IMR-90 (cell line): Measurements from ENCODE around the gene OR56A4. TPM values are rescaled to one million over a fixed set of nuclear protein-coding genes. Genes with fewer than 3 reads are reported as not detected.
"Not testable (repeated sequence)": the region's sequence is repeated elsewhere in the genome, so short reads cannot be mapped to it uniquely, and the experiment has no call there.

Experiments
- ATAC-seq: fragments of 200-7000 bp; cut with Tn5 transposase; 2 replicates; pipeline ENCODE4 v1.9.1; 2020; ENCODE audit warnings: low read depth, mild to moderate bottlenecking, moderate library complexity
- BruUV-seq: library from RNA; stranded (reverse); fragments of 400-500 nt; replicated peaks from 2 replicates; lab custom pipeline; 2021; lab: Mats Ljungman, UMichigan
- CTCF ChIA-PET: fragments of 300-600 bp; formaldehyde crosslinking; extraction: SDS; loops from one replicate; lab custom pipeline; 2021; ENCODE audit warnings: antibody characterized with exemption; lab: Yijun Ruan, JAX
- POLR2A ChIA-PET: fragments of 300-600 bp; sonication (Branson Sonifier 250); formaldehyde crosslinking; loops from one replicate; lab custom pipeline; 2022; ENCODE audit warnings: antibody characterized with exemption; ENCODE audit not compliant: unreplicated experiment; lab: Charles Lee
- DNase-seq: peaks from one replicate; pipeline ENCODE4 v3.0.0; 2013
- H2AFZ ChIP-seq: replicated peaks from 2 replicates; pipeline ENCODE3; 2013; ENCODE audit warnings: low read length, mild to moderate bottlenecking; ENCODE audit not compliant: poor library complexity
- H2AK5ac ChIP-seq: 2 replicates; pipeline ENCODE4 v1.6.1; 2013; ENCODE audit warnings: low read depth, low read length, inconsistent platforms
- H2AK9ac ChIP-seq: replicated peaks from 2 replicates; pipeline ENCODE3; 2013; ENCODE audit warnings: mild to moderate bottlenecking, low read depth, low read length, moderate library complexity; ENCODE audit not compliant: poor library complexity
- H2BK120ac ChIP-seq: 2 replicates; pipeline ENCODE4 v1.6.1; 2013; ENCODE audit warnings: low read depth, low read length, inconsistent platforms
- H2BK15ac ChIP-seq: 3 replicates; pipeline ENCODE4 v1.6.1; 2013; ENCODE audit warnings: low read depth, low read length, inconsistent platforms
- H2BK20ac ChIP-seq: 2 replicates; pipeline ENCODE4 v1.6.1; 2013; ENCODE audit warnings: low read depth, mild to moderate bottlenecking, inconsistent platforms, low read length, moderate library complexity
- H2BK5ac ChIP-seq: 2 replicates; pipeline ENCODE4 v1.6.1; 2013; ENCODE audit warnings: mild to moderate bottlenecking, low read depth, low read length, inconsistent platforms; ENCODE audit not compliant: poor library complexity, severe bottlenecking
- H3K14ac ChIP-seq: replicated peaks from 2 replicates; pipeline ENCODE4 v1.6.1; 2013; ENCODE audit warnings: low read depth, low read length, inconsistent platforms
- H3K18ac ChIP-seq: 2 replicates; pipeline ENCODE4 v1.6.1; 2013; ENCODE audit warnings: low read depth, low read length, control low read depth
- H3K23ac ChIP-seq: 2 replicates; pipeline ENCODE4 v1.6.1; 2013; ENCODE audit warnings: low read depth, low read length, inconsistent platforms
- H3K27ac ChIP-seq: 2 replicates; pipeline ENCODE4 v1.5.1; 2013; ENCODE audit warnings: mild to moderate bottlenecking, control low read depth, low read length; ENCODE audit not compliant: insufficient read depth
- H3K27me3 ChIP-seq: 2 replicates; pipeline ENCODE4 v1.6.1; 2013; ENCODE audit warnings: low read length; ENCODE audit not compliant: control insufficient read depth, insufficient read depth
- H3K36me3 ChIP-seq: 2 replicates; pipeline ENCODE4 v1.6.1; 2013; ENCODE audit warnings: low read length, mixed read lengths; ENCODE audit not compliant: control insufficient read depth, insufficient read depth
- H3K4ac ChIP-seq: 2 replicates; pipeline ENCODE4 v1.6.1; 2013; ENCODE audit warnings: low read depth, low read length, inconsistent platforms
- H3K4me1 ChIP-seq: 2 replicates; pipeline ENCODE4 v1.6.1; 2013; ENCODE audit warnings: low read length, mixed read lengths; ENCODE audit not compliant: control insufficient read depth, insufficient read depth
- H3K4me2 ChIP-seq: 2 replicates; pipeline ENCODE4 v1.6.1; 2013; ENCODE audit warnings: low read depth, mild to moderate bottlenecking, control low read depth, low read length, moderate library complexity
- H3K4me3 ChIP-seq: 2 replicates; pipeline ENCODE4 v1.5.1; 2013; ENCODE audit warnings: low read depth, mild to moderate bottlenecking, control low read depth, low read length, moderate library complexity; ENCODE audit not compliant: insufficient read depth
- H3K56ac ChIP-seq: 2 replicates; pipeline ENCODE4 v1.6.1; 2013; ENCODE audit warnings: low read length, inconsistent platforms; ENCODE audit not compliant: insufficient read depth; ENCODE audit errors: extremely low read depth
- H3K79me1 ChIP-seq, 2 experiments: 2 replicates each; pipeline ENCODE4 v1.6.1; 2013; ENCODE audit warnings: low read length in 2 of 2, inconsistent platforms in 1 of 2, low read depth in 1 of 2
- H3K9ac ChIP-seq: 2 replicates; pipeline ENCODE4 v1.6.1; 2013; ENCODE audit warnings: low read depth, low read length, control low read depth
- H3K9me1 ChIP-seq: 2 replicates; pipeline ENCODE4 v1.6.1; 2013; ENCODE audit warnings: low read length, inconsistent platforms; ENCODE audit not compliant: insufficient read depth
- H3K9me3 ChIP-seq: 2 replicates; pipeline ENCODE4 v1.6.1; 2013; ENCODE audit warnings: low read length; ENCODE audit not compliant: control insufficient read depth, insufficient read depth
- H4K20me1 ChIP-seq: 2 replicates; pipeline ENCODE4 v1.6.1; 2013; ENCODE audit warnings: low read length, inconsistent platforms; ENCODE audit not compliant: insufficient read depth
- H4K5ac ChIP-seq: 2 replicates; pipeline ENCODE4 v1.6.1; 2013; ENCODE audit warnings: mild to moderate bottlenecking, low read depth, low read length, control low read depth
- H4K8ac ChIP-seq, 2 experiments: 2 replicates each; pipeline ENCODE4 v1.6.1; 2013; ENCODE audit warnings: low read depth in 2 of 2, low read length in 2 of 2, control low read depth in 1 of 2, inconsistent platforms in 1 of 2
- H4K91ac ChIP-seq: 2 replicates; pipeline ENCODE4 v1.6.1; 2013; ENCODE audit warnings: low read depth, low read length, inconsistent platforms; ENCODE audit not compliant: insufficient read depth
- MAFK ChIP-seq: IDR thresholded peaks from 2 replicates; pipeline ENCODE4 v1.6.1; 2012; ENCODE audit warnings: low read depth, low read length, improper control_type of control experiment
- MAZ ChIP-seq: IDR thresholded peaks from 2 replicates; pipeline ENCODE4 v1.6.1; 2012; ENCODE audit warnings: low read depth, mild to moderate bottlenecking, low read length, improper control_type of control experiment, moderate library complexity, borderline replicate concordance
- WGBS, 2 experiments: methylation state at CpG; one replicate each; pipeline versions ENCODE4 v1.1.5 to v1.1.7; 2013; ENCODE audit warnings: missing lambda C conversion rate in 2 of 2; ENCODE audit not compliant: insufficient read length in 1 of 2; ENCODE audit errors: extremely low coverage in 2 of 2; 5-methylcytosine and 5-hydroxymethylcytosine counted together
- dilution Hi-C: fragments of 300-500 bp; cut with HindIII; formaldehyde crosslinking; loops from one replicate; pipeline ENCODE4 v1.14.3; 2018; ENCODE audit warnings: low sequenced_read_pairs; ENCODE audit not compliant: unreplicated experiment
- in situ Hi-C: fragments of 300-500 bp; cut with MboI; formaldehyde crosslinking; loops from 3 replicates; pipeline ENCODE4 v1.14.3; 2019; ENCODE audit warnings: low sequenced_read_pairs, inconsistent platforms, mixed read lengths
- intact Hi-C: fragments of 100-400 bp; cut with micrococcal nuclease; formaldehyde crosslinking; loops from 2 replicates; pipeline ENCODE4 v1.10.0; 2022
- polyA plus RNA-seq, 3 experiments: library from polyadenylated mRNA; depleted of rRNA; stranded (reverse); fragments of >200 nt; gene quantifications; 2 replicates each; pipeline ENCODE4 v1.2.3, GENCODE V29; 2012; ENCODE audit warnings: low replicate concordance in 1 of 3
- total RNA-seq: library from RNA; depleted of rRNA; stranded (reverse); fragments of >200 nt; gene quantifications from 2 replicates; pipeline ENCODE4 v1.2.3, GENCODE V29; 2012

Gene OR56A4
- total and polyA plus RNA-seq, 2 of the 4 experiments (the other 2 are of a cell fraction), result not detected

DNA sequence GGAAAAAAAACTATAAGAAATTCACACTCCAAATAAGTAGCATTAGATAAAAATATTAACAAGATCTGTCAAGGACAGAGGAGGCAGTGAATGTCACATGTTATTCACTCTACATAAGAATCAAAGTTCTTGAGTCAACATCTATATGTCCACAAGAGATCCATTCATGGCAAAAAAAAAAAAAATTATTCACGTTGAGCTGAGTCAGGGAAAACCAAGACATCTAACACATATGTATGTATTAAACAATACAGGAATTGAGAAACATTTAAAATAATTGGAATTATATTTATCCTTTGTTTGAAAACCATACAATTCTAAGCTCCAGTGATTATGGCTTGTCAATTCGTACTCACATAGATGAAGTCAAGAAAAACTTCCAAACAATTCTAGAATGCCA is 39.8 kb downstream of the OR56A4 start:
- Histone ChIP-seq H2BK120ac (no peak overlapping the region), H3K9me3 (peaks cover 10% of the 10 kb centered on the region), H2BK20ac (no peak overlapping the region), H2AK5ac (no peak overlapping the region), H3K23ac (no peak overlapping the region), H3K27ac (no peak overlapping the region), H3K27me3 (no peaks in the 10 kb centered on the region), H4K20me1 (no peaks in the 10 kb centered on the region), H3K4me1 (no peaks in the 10 kb centered on the region), H2AFZ (no peak overlapping the region), H4K5ac (no peak overlapping the region), H4K8ac (no peak overlapping the region), H3K36me3 (no peaks in the 10 kb centered on the region), H2BK15ac (no peak overlapping the region), H3K56ac (no peak overlapping the region), H3K79me1 (no peaks in the 10 kb centered on the region), H3K14ac (no peak overlapping the region), H3K4me3 (no peak overlapping the region), H4K91ac (no peak overlapping the region), H3K18ac (no peak overlapping the region), H2AK9ac (no peak overlapping the region), H2BK5ac (no peak overlapping the region), H3K4ac (no peak overlapping the region), H3K9ac (no peak overlapping the region), H3K4me2 (no peak overlapping the region), H3K9me1 (no peaks in the 10 kb centered on the region)
- DNase-seq, result no peak
- ATAC-seq, result no peak
- dilution Hi-C loops (no loop called here), in situ Hi-C loops (no loop called here), intact Hi-C loops (loop anchor here (5.0 to 10.0 kb wide), 2 partner anchors 555 to 758 kb away; no protein-coding TSS in a partner anchor)
- CTCF ChIA-PET, result no interaction called here
- 20% methylated on average over 1 of the region's 2 CpGs; no CpG with 5 or more reads in 1 of the 2 experiments for WGBS, 2 experiments
- POLR2A ChIA-PET, result no interaction called here
- no TSS peak for BruUV-seq
- TF ChIP-seq MAFK (peak; percentile 44; the same call in 1 of the 2 replicates), MAZ (no peak)

DNA sequence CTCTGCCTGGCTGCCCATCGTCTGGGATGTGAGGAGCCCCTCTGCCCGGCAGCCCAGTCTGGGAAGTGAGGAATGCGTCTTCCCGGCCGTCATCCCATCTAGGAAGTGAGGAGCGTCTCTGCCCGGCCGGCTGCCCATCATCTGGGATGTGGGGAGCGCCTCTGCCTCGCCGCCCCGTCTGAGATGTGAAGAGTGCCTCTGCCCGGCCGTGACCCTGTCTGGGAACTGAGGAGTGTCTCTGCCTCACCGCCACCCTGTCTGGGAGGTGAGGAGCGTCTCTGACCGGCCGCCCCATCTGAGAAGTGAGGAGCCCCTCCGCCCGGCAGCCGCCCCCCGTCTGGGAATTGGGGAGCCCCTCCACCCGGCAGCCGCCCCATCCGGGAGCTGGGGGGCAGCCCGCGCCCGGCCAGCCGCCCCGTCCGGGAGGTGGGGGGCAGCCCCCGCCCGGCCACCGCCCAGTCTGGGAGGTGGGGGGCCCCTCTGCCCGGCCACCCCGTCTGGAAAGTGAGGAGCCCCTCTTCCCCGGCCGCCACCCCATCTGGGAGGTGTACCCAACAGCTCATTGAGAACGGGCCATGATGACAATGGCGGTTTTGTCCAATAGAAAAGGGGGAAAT is 45.9 kb downstream of the OR56A4 start:
- CTCF ChIA-PET, H3K4ac ChIP-seq, H2AFZ ChIP-seq, H4K8ac ChIP-seq, ATAC-seq, H4K5ac ChIP-seq, dilution Hi-C loops, H3K4me1 ChIP-seq, POLR2A ChIA-PET, H2BK20ac ChIP-seq, H3K36me3 ChIP-seq, BruUV-seq, H3K27ac ChIP-seq, H4K91ac ChIP-seq, H3K4me2 ChIP-seq, H4K20me1 ChIP-seq, H3K14ac ChIP-seq, H3K79me1 ChIP-seq, H2AK9ac ChIP-seq, H2BK15ac ChIP-seq, H3K9me1 ChIP-seq, H3K27me3 ChIP-seq, H3K9me3 ChIP-seq, DNase-seq, H3K18ac ChIP-seq, H2AK5ac ChIP-seq, H2BK120ac ChIP-seq, H3K23ac ChIP-seq, H3K56ac ChIP-seq, in situ Hi-C loops, H3K9ac ChIP-seq, H2BK5ac ChIP-seq, H3K4me3 ChIP-seq: not testable (repeated sequence)
- 74% methylated on average over 7 of the region's 40 CpGs; no CpG with 5 or more reads in 1 of the 2 experiments for WGBS, 2 experiments
- intact Hi-C loops, result loop anchor here (10.0 kb wide), 1 partner anchor 764 kb away; no protein-coding TSS in a partner anchor
